ENCODE results near the gene ERCC4. TPM values are rescaled to one million over a fixed set of nuclear protein-coding genes. Genes with fewer than 3 reads are reported as not detected.

ERCC4 gene
- total and polyA plus RNA-seq, 2 donors (not counting 1 experiment from before 2014, with no cell fraction given), result 5.9 to 10.6 TPM

GRCh38 chr16:14001521-14001920 is 81.6 kb downstream of the ERCC4 start:
- no peak for DNase-seq (ENCODE audit: low read depth in 2 of 2)
- Histone ChIP-seq H3K4me1 (ENCODE audit: control insufficient read depth, extremely low read depth, insufficient read depth, low read length) (peaks cover 3% of the 10 kb centered on the region), H3K4me2 (ENCODE audit: extremely low read depth, insufficient read depth, low read length) (no peak overlapping the region), H3K27ac (ENCODE audit: insufficient read depth, low read length) (no peak overlapping the region), H3K79me2 (ENCODE audit: control insufficient read depth, insufficient read depth, low read length) (no peaks in the 10 kb centered on the region), H3K4me3 (replicated peaks in 1 of 4; ENCODE audit: control extremely low read depth in 1 of 4, insufficient read depth in 1 of 4, low read depth in 3 of 4, low read length in 4 of 4) (no peak overlapping the region), H3K9me3 (ENCODE audit: control insufficient read depth, insufficient read depth, low read depth, low read length) (no peaks in the 10 kb centered on the region), H3K36me3 (ENCODE audit: control insufficient read depth, insufficient read depth, low read length) (no peaks in the 10 kb centered on the region), H3K27me3 (ENCODE audit: control insufficient read depth, insufficient read depth, low read length) (no peaks in the 10 kb centered on the region), H4K20me1 (ENCODE audit: control insufficient read depth, extremely low read depth, insufficient read depth, low read length) (no peaks in the 10 kb centered on the region), H3K9ac (ENCODE audit: insufficient read depth, low read length) (no peak overlapping the region), H2AFZ (ENCODE audit: low read length) (no peak overlapping the region)
- TF ChIP-seq CTCF (conservative IDR thresholded peaks at IDR 0.05 in 1 of 2, IDR thresholded peaks at IDR 0.05 in 1 of 2; ENCODE audit: low read depth in 1 of 2, low read length in 2 of 2) (no peak), EZH2 (IDR thresholded peaks at IDR 0.05; ENCODE audit: low read length, missing control alignments) (no peak)

Other genes with a start within 250 kb of the ERCC4 start
- 6.9 and 8.8 TPM in 2 replicates for gene MRTFB, start 151.2 kb downstream of the ERCC4 start, total RNA-seq
- 8.9 and 9.8 TPM in 2 replicates for gene MRTFB, start 151.2 kb downstream of the ERCC4 start, polyA plus RNA-seq